Activated T-cell treated with anti-CD3 and anti-CD28 coated beads, Interleukin-2, amount 50 U/mL, for 72 hours (primary cell): ENCODE measurements around the gene EPB41L3. TPM values are rescaled to one million over a fixed set of nuclear protein-coding genes. Genes with fewer than 3 reads are reported as not detected.

ENCODE experiments used
- ATAC-seq, 2 donors: fragments of 150-1000 bp; cut with Tn5 transposase; replicated peaks in 1 of 2; 2 replicates each; pipeline ENCODE4 v1.10.0; 2021; ENCODE audit warnings: moderate library complexity in 2 of 2, mild to moderate bottlenecking in 1 of 2
- DNase-seq, 2 donors: peaks; one replicate each; pipeline ENCODE4 v3.0.0; 2021 to 2022; ENCODE audit warnings: mixed read lengths in 1 of 2
- H3K27ac Mint-ChIP-seq: one replicate; pipeline ENCODE4 v1.8.0; 2022; ENCODE audit warnings: mild to moderate bottlenecking, moderate library complexity, mixed read lengths
- H3K27me3 Mint-ChIP-seq: one replicate; pipeline ENCODE4 v1.8.0; 2022; ENCODE audit warnings: low read depth, mixed read lengths
- H3K36me3 Mint-ChIP-seq, 2 donors: one replicate each; pipeline ENCODE4 v1.8.0; 2022; ENCODE audit warnings: mixed read lengths in 2 of 2, mild to moderate bottlenecking in 1 of 2; ENCODE audit not compliant: insufficient read depth in 2 of 2
- H3K4me1 Mint-ChIP-seq: one replicate; pipeline ENCODE4 v1.8.0; 2022; ENCODE audit warnings: low read depth, mixed read lengths
- H3K4me3 Mint-ChIP-seq, 2 donors: one replicate each; pipeline ENCODE4 v1.8.0; 2022; ENCODE audit warnings: mild to moderate bottlenecking in 2 of 2, mixed read lengths in 2 of 2, moderate library complexity in 2 of 2
- H3K9me3 Mint-ChIP-seq, 2 donors: one replicate each; pipeline ENCODE4 v1.8.0; 2022; ENCODE audit warnings: mixed read lengths in 2 of 2
- total RNA-seq, 2 donors: library from RNA; stranded (reverse); gene quantifications; one replicate each; pipeline ENCODE4 v1.2.3, GENCODE V29; 2022

EPB41L3 gene
- total RNA-seq, 2 donors from 2014 or later, result 3.4 to 4.9 TPM

GRCh38 chr18:5451871-5452270 is 91.9 kb downstream of the EPB41L3 start:
- DNase-seq, result no peak
- Mint-ChIP-seq H3K36me3 (no peaks in the 10 kb centered on the region), H3K27me3 (no peaks in the 10 kb centered on the region), H3K4me1 (no peaks in the 10 kb centered on the region), H3K9me3 (no peaks in the 10 kb centered on the region), H3K4me3 (no peak overlapping the region), H3K27ac (no peak overlapping the region)
- no peak for ATAC-seq

GRCh38 chr18:5451150-5451549 is 92.6 kb downstream of the EPB41L3 start:
- ATAC-seq, result no peak
- Mint-ChIP-seq H3K27ac (no peak overlapping the region), H3K4me3 (no peak overlapping the region), H3K27me3 (no peaks in the 10 kb centered on the region), H3K4me1 (no peaks in the 10 kb centered on the region), H3K9me3 (no peaks in the 10 kb centered on the region), H3K36me3 (no peaks in the 10 kb centered on the region)
- no peak for DNase-seq

- DNase-seq, result no peak
- Mint-ChIP-seq H3K4me3 (no peak overlapping the region), H3K27ac (no peak overlapping the region), H3K27me3 (no peaks in the 10 kb centered on the region), H3K4me1 (peaks cover 2% of the 10 kb centered on the region), H3K9me3 (no peaks in the 10 kb centered on the region), H3K36me3 (no peaks in the 10 kb centered on the region)
- no peak for ATAC-seq
Observed at GRCh38 chr18:5449858-5450509, 93.8 kb downstream of the EPB41L3 start.

GRCh38 chr18:5447442-5447841 is 96.4 kb downstream of the EPB41L3 start:
- H3K9me3 Mint-ChIP-seq, result no peaks in the 10 kb centered on the region
- H3K4me3 Mint-ChIP-seq, result no peak overlapping the region

GRCh38 chr18:5444847-5445246 is 99.0 kb downstream of the EPB41L3 start:
- H3K27ac Mint-ChIP-seq, result no peak overlapping the region
- peaks cover 10% of the 10 kb centered on the region for H3K4me1 Mint-ChIP-seq
- DNase-seq (no peak), ATAC-seq (no peak)
- no peaks in the 10 kb centered on the region for H3K36me3 Mint-ChIP-seq
- H3K9me3 Mint-ChIP-seq, result no peaks in the 10 kb centered on the region
- peaks cover 7% of the 10 kb centered on the region for H3K27me3 Mint-ChIP-seq
- no peak overlapping the region for H3K4me3 Mint-ChIP-seq

More at GRCh38 chr18:5447442-5447841, 96.4 kb downstream of the EPB41L3 start:
- Mint-ChIP-seq H3K27ac (no peak overlapping the region), H3K4me1 (peaks cover 10% of the 10 kb centered on the region), H3K27me3 (peaks cover 7% of the 10 kb centered on the region), H3K36me3 (no peaks in the 10 kb centered on the region)
- ATAC-seq, result no peak
- DNase-seq, result no peak

- ATAC-seq, result no peak
- no peak for DNase-seq
- H3K36me3 Mint-ChIP-seq, result no peaks in the 10 kb centered on the region
- no peak overlapping the region for H3K27ac Mint-ChIP-seq
- H3K4me1 Mint-ChIP-seq, result peaks cover 10% of the 10 kb centered on the region
- no peaks in the 10 kb centered on the region for H3K9me3 Mint-ChIP-seq
- H3K27me3 Mint-ChIP-seq, result peaks cover 7% of the 10 kb centered on the region
- no peak overlapping the region for H3K4me3 Mint-ChIP-seq
Observed at GRCh38 chr18:5444269-5444668, 99.5 kb downstream of the EPB41L3 start.

- no peak overlapping the region for H3K27ac Mint-ChIP-seq
- H3K9me3 Mint-ChIP-seq, result no peaks in the 10 kb centered on the region
- H3K27me3 Mint-ChIP-seq, result peaks cover 7% of the 10 kb centered on the region
- DNase-seq, result no peak
- H3K4me3 Mint-ChIP-seq, result no peak overlapping the region
- peaks cover 10% of the 10 kb centered on the region for H3K4me1 Mint-ChIP-seq
- ATAC-seq, result no peak
- H3K36me3 Mint-ChIP-seq, result no peaks in the 10 kb centered on the region
Observed at GRCh38 chr18:5439986-5440696, 103.7 kb downstream of the EPB41L3 start.

- Mint-ChIP-seq H3K4me3 (no peak overlapping the region), H3K36me3 (no peaks in the 10 kb centered on the region)
- no peak for ATAC-seq
Observed at GRCh38 chr18:5434425-5434824, 109.4 kb downstream of the EPB41L3 start.

GRCh38 chr18:5431836-5432575 is 111.8 kb downstream of the EPB41L3 start:
- Mint-ChIP-seq H3K4me1 (no peaks in the 10 kb centered on the region), H3K27me3 (peaks cover 6% of the 10 kb centered on the region), H3K4me3 (no peak overlapping the region), H3K36me3 (no peaks in the 10 kb centered on the region), H3K9me3 (no peaks in the 10 kb centered on the region), H3K27ac (no peak overlapping the region)
- ATAC-seq (no peak), DNase-seq (no peak)

More at GRCh38 chr18:5434425-5434824, 109.4 kb downstream of the EPB41L3 start:
- Mint-ChIP-seq H3K27ac (no peak overlapping the region), H3K9me3 (no peaks in the 10 kb centered on the region), H3K27me3 (peaks cover 6% of the 10 kb centered on the region), H3K4me1 (no peaks in the 10 kb centered on the region)
- DNase-seq, result no peak

- ATAC-seq, result no peak
- no peaks in the 10 kb centered on the region for H3K36me3 Mint-ChIP-seq
- DNase-seq, result no peak
- H3K4me1 Mint-ChIP-seq, result no peaks in the 10 kb centered on the region
- H3K4me3 Mint-ChIP-seq, result no peak overlapping the region
- H3K27me3 Mint-ChIP-seq, result peaks cover 11% of the 10 kb centered on the region
- no peak overlapping the region for H3K27ac Mint-ChIP-seq
- no peaks in the 10 kb centered on the region for H3K9me3 Mint-ChIP-seq
Observed at GRCh38 chr18:5430131-5430530, 113.7 kb downstream of the EPB41L3 start.

GRCh38 chr18:5429681-5430080 is 114.1 kb downstream of the EPB41L3 start:
- Mint-ChIP-seq H3K9me3 (no peaks in the 10 kb centered on the region), H3K27me3 (peaks cover 11% of the 10 kb centered on the region), H3K4me3 (no peak overlapping the region), H3K4me1 (no peaks in the 10 kb centered on the region), H3K36me3 (no peaks in the 10 kb centered on the region), H3K27ac (no peak overlapping the region)
- DNase-seq (no peak), ATAC-seq (no peak)

- H3K27me3 Mint-ChIP-seq, result peaks cover 5% of the 10 kb centered on the region
- H3K9me3 Mint-ChIP-seq, result no peaks in the 10 kb centered on the region
- no peak overlapping the region for H3K4me3 Mint-ChIP-seq
- H3K4me1 Mint-ChIP-seq, result no peaks in the 10 kb centered on the region
- no peak overlapping the region for H3K27ac Mint-ChIP-seq
- DNase-seq (no peak), ATAC-seq (no peak)
- no peaks in the 10 kb centered on the region for H3K36me3 Mint-ChIP-seq
Observed at GRCh38 chr18:5425721-5426120, 118.1 kb downstream of the EPB41L3 start.

- H3K27me3 Mint-ChIP-seq, result peaks cover 5% of the 10 kb centered on the region
- ATAC-seq (no peak), DNase-seq (peak in 1 of 2 donors; percentile 11)
- H3K4me3 Mint-ChIP-seq, result no peak overlapping the region
- H3K27ac Mint-ChIP-seq, result no peak overlapping the region
- no peaks in the 10 kb centered on the region for H3K4me1 Mint-ChIP-seq
- no peaks in the 10 kb centered on the region for H3K36me3 Mint-ChIP-seq
- no peaks in the 10 kb centered on the region for H3K9me3 Mint-ChIP-seq
Observed at GRCh38 chr18:5424903-5425664, 118.7 kb downstream of the EPB41L3 start.
